GM12878 (cell line): ENCODE results near the gene CD34. TPM values are rescaled to one million over a fixed set of nuclear protein-coding genes. Genes with fewer than 3 reads are reported as not detected.

Source experiments
- ATF2 ChIP-seq: IDR thresholded peaks from 2 replicates; pipeline ENCODE4 v1.6.1; 2012; ENCODE audit warnings: low read length, inconsistent platforms
- BACH1 ChIP-seq: fragments of 450-650 bp; IDR thresholded peaks from 2 replicates; pipeline ENCODE4 v1.6.1; 2017; ENCODE audit warnings: mild to moderate bottlenecking, borderline replicate concordance
- CBFB ChIP-seq: IDR thresholded peaks from 2 replicates; pipeline ENCODE4 v1.6.1; 2016; ENCODE audit warnings: antibody characterized with exemption, low read depth
- CHD1 ChIP-seq: IDR thresholded peaks from 2 replicates; pipeline ENCODE4 v1.6.1; 2012; ENCODE audit warnings: low read depth, low read length, improper control_type of control experiment
- ESRRA ChIP-seq: IDR thresholded peaks from 2 replicates; pipeline ENCODE4 v1.6.1; 2012; ENCODE audit warnings: mild to moderate bottlenecking, low read length, improper control_type of control experiment
- FOXK2 ChIP-seq: fragments of 450-650 bp; IDR thresholded peaks from 2 replicates; pipeline ENCODE4 v1.6.1; 2017; ENCODE audit warnings: mild to moderate bottlenecking, moderate library complexity
- HDAC2 ChIP-seq: fragments of 200-600 bp; sonication (generic); IDR thresholded peaks from 2 replicates; pipeline ENCODE4 v1.6.1; 2017
- IKZF2 ChIP-seq, 2 experiments: fragments of 450-650 bp; IDR thresholded peaks; 2 replicates each; pipeline ENCODE4 v1.6.1; 2017; ENCODE audit warnings: mild to moderate bottlenecking in 2 of 2, moderate library complexity in 2 of 2
- JUNB ChIP-seq: IDR thresholded peaks from 2 replicates; pipeline ENCODE4 v1.6.1; 2016; ENCODE audit warnings: antibody characterized with exemption, mild to moderate bottlenecking
- KLF5 ChIP-seq: fragments of 450-650 bp; IDR thresholded peaks from 2 replicates; pipeline ENCODE4 v1.6.1; 2014; ENCODE audit warnings: mild to moderate bottlenecking; ENCODE audit not compliant: partially characterized antibody
- NBN ChIP-seq: fragments of 450-650 bp; IDR thresholded peaks from 2 replicates; pipeline ENCODE4 v1.6.1; 2016
- NFYB ChIP-seq: IDR thresholded peaks from 2 replicates; pipeline ENCODE4 v1.6.1; 2011; ENCODE audit warnings: low read depth, mild to moderate bottlenecking, low read length, improper control_type of control experiment, moderate library complexity; ENCODE audit not compliant: insufficient read depth
- NR2C2 ChIP-seq: IDR thresholded peaks from 2 replicates; pipeline ENCODE4 v1.6.1; 2011; ENCODE audit warnings: borderline replicate concordance, low read depth; ENCODE audit not compliant: control insufficient read depth, insufficient read length
- NR2F1 ChIP-seq: fragments of 450-650 bp; conservative IDR thresholded peaks from 2 replicates; pipeline ENCODE4 v1.6.1; 2017; ENCODE audit warnings: mild to moderate bottlenecking
- PKNOX1 ChIP-seq: fragments of 450-650 bp; IDR thresholded peaks from 2 replicates; pipeline ENCODE4 v1.6.1; 2016; ENCODE audit warnings: mild to moderate bottlenecking
- POLR2A ChIP-seq: IDR thresholded peaks from 2 replicates; pipeline ENCODE4 v1.6.1; 2011; ENCODE audit warnings: low read depth, mild to moderate bottlenecking, low read length
- RAD51 ChIP-seq: fragments of 450-650 bp; IDR thresholded peaks from 2 replicates; pipeline ENCODE4 v1.6.1; 2016; ENCODE audit warnings: moderate library complexity, mild to moderate bottlenecking, inconsistent platforms
- RELA ChIP-seq: fragments of 450-650 bp; IDR thresholded peaks from 2 replicates; pipeline ENCODE4 v1.8.0; 2014; ENCODE audit warnings: borderline replicate concordance; ENCODE audit not compliant: partially characterized antibody
- SIN3A ChIP-seq: IDR thresholded peaks from 2 replicates; pipeline ENCODE4 v1.6.1; 2012; ENCODE audit warnings: low read depth, low read length, improper control_type of control experiment
- SMAD5 ChIP-seq: IDR thresholded peaks from 2 replicates; pipeline ENCODE4 v1.6.1; 2016; ENCODE audit warnings: antibody characterized with exemption, low read depth
- SMC3 ChIP-seq: IDR thresholded peaks from 2 replicates; pipeline ENCODE4 v1.6.1; 2011; ENCODE audit warnings: low read length, improper control_type of control experiment, borderline replicate concordance
- SP1 ChIP-seq: IDR thresholded peaks from one replicate; pipeline ENCODE4 v1.6.1; 2011; ENCODE audit warnings: low read depth, low read length
- STAT1 ChIP-seq: fragments of 450-650 bp; conservative IDR thresholded peaks from 2 replicates; pipeline ENCODE4 v1.6.1; 2014; ENCODE audit warnings: antibody characterized with exemption, mild to moderate bottlenecking
- YY1 ChIP-seq: IDR thresholded peaks from 2 replicates; pipeline ENCODE4 v1.6.1; 2011; ENCODE audit warnings: low read depth, mild to moderate bottlenecking, low read length
- ZNF687 ChIP-seq: fragments of 450-650 bp; IDR thresholded peaks from 2 replicates; pipeline ENCODE4 v1.6.1; 2017; ENCODE audit warnings: mild to moderate bottlenecking, moderate library complexity
- ZZZ3 ChIP-seq: IDR thresholded peaks from 2 replicates; pipeline ENCODE4 v1.6.1; 2011; ENCODE audit warnings: low read depth; ENCODE audit not compliant: control insufficient read depth, insufficient read length
- polyA plus RNA-seq, 11 experiments: library from polyadenylated mRNA; depleted of rRNA in 4 of 11; unstranded in 6 of 11; stranded (reverse) in 5 of 11; fragments of >200 nt; fragmentation: Nextera tagmentation in 4 of 11; fragmentation: Illumina TruSeq in 1 of 11; extraction: Ambion mirVana in 4 of 11; extraction: Trizol in 1 of 11; gene quantifications; 1 replicate in 1 of 11; 2 replicates in 10 of 11; pipeline versions ENCODE4 v1.2.1 to v1.2.3, GENCODE V29; 2011 to 2016; ENCODE audit warnings: inconsistent platforms in 2 of 11, missing spikeins in 2 of 11, low read depth in 1 of 11
- total RNA-seq, 4 experiments: library from RNA; depleted of rRNA in 3 of 4; stranded (reverse); fragments of >200 nt in 3 of 4; fragmentation: Illumina TruSeq in 1 of 4; extraction: Trizol in 1 of 4; gene quantifications; 2 replicates each; pipeline versions ENCODE4 v1.2.1 to v1.2.3, GENCODE V29; 2013 to 2021
- TF ChIP-seq, protein P1 (sequence below): IDR thresholded peaks from 2 replicates; pipeline ENCODE4 v1.6.1; 2011; ENCODE audit warnings: low read depth, low read length, improper control_type of control experiment, borderline replicate concordance

Gene CD34
- total and polyA plus RNA-seq, 10 of the 15 experiments (the other 5 are each of a cell fraction or from before 2014, with no cell fraction given), result under 0.01 to 0.08 (median 0.02) TPM; not detected in 6

DNA sequence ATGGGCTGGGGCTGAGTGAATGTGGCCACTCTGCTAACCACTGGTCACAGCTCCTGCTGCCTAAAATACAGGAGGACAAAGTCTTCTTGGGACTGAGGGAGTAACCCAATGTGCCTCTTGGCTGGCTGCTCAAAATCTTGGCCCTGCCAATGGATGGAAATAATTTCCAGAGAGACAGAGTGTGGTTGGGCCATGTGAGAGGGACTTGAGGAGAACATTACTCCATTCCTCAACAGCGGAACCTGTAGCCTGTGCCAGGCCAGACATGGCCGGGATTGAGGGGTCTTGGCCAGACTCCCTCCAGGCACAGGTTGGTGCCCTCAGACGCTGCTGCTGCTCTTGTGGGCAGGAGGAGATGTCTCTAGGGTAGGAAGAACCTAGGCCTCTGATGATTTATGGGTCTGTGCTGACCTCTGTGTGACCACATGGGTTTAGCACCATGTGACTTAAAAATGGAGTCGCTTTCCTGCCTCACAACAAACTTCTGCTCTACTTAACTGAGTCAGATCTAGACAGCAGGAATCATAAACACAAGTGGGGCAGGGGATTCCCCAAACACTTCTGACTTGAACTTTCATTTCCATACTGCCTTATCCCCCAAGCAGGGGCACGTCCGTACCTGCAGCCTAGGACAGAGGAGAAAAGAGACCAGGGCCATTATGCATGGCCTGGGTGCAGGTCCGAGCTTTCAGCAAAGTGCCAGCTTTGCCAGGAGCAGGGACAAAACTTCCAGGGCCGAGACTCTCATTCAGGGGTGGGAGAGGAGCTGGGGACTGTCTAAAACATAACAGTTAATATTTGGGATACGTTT lies 79.2 kb downstream of the CD34 start (continued):
- TF ChIP-seq ATF2 (peak; percentile 60; the same call in 1 of the 2 replicates), ZZZ3 (no peak), ESRRA (no peak), NR2F1 (peak; percentile 95), SIN3A (0 out of 2 replicates have a peak, but pooled peaks have one; percentile 46), RELA (peak; percentile 84), SMC3 (no peak), STAT1 (no peak), BACH1 (no peak; the same call in 1 of the 2 replicates), NBN (peak; percentile 89; the same call in 1 of the 2 replicates), RAD51 (peak; percentile 98), IKZF2 (IDR thresholded peaks at IDR 0.05) (peak; percentile 86 to 91), YY1 (peak; percentile 92), HDAC2 (no peak), CHD1 (no peak), KLF5 (peak; percentile 38), SMAD5 (no peak), CBFB (no peak), FOXK2 (peak; percentile 48; the same call in 1 of the 2 replicates), SP1 (peak; percentile 44), NFYB (no peak), NR2C2 (no peak), ZNF687 (peak; percentile 99), POLR2A (peak; percentile 57), PKNOX1 (peak; percentile 89), JUNB (peak; percentile 91)
- TF ChIP-seq, protein P1, sequence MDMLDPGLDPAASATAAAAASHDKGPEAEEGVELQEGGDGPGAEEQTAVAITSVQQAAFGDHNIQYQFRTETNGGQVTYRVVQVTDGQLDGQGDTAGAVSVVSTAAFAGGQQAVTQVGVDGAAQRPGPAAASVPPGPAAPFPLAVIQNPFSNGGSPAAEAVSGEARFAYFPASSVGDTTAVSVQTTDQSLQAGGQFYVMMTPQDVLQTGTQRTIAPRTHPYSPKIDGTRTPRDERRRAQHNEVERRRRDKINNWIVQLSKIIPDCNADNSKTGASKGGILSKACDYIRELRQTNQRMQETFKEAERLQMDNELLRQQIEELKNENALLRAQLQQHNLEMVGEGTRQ, result peak; percentile 92
